Neural cell (in vitro differentiated cells): Measurements from ENCODE around the gene TGFBR3L. TPM values are rescaled to one million over a fixed set of nuclear protein-coding genes. Genes with fewer than 3 reads are reported as not detected.

Experiments
- H2AFZ ChIP-seq: fragments of 200-600, 300-800 bp; sonication (generic), shearing (Covaris generic); 2 replicates; pipeline ENCODE4 v1.6.0; 2014; ENCODE audit warnings: low read depth, mild to moderate bottlenecking, antibody characterized with exemption, low read length, moderate library complexity
- H3F3A ChIP-seq: fragments of 200-600 bp; shearing (Covaris generic); 2 replicates; pipeline ENCODE4 v1.6.1; 2016; ENCODE audit warnings: mild to moderate bottlenecking, moderate library complexity, mixed read lengths, antibody characterized with exemption, low read length; ENCODE audit not compliant: insufficient read depth, poor library complexity, severe bottlenecking
- H3K27ac ChIP-seq: fragments of 200-600, 300-800 bp; sonication (generic), shearing (Covaris generic); 2 replicates; pipeline ENCODE4 v1.5.1; 2014; ENCODE audit warnings: mild to moderate bottlenecking, low read length, moderate library complexity
- H3K27me3 ChIP-seq: fragments of 300-800, 200-600 bp; sonication (generic), shearing (Covaris generic); 2 replicates; pipeline ENCODE4 v1.6.0; 2014; ENCODE audit warnings: mild to moderate bottlenecking, low read depth, low read length, moderate library complexity; ENCODE audit not compliant: insufficient read depth
- H3K36me3 ChIP-seq: fragments of 300-800, 200-600 bp; sonication (generic), shearing (Covaris generic); 2 replicates; pipeline ENCODE4 v1.5.1; 2014; ENCODE audit warnings: mild to moderate bottlenecking, antibody characterized with exemption, low read length, moderate library complexity; ENCODE audit not compliant: insufficient read depth
- H3K4me2 ChIP-seq: fragments of 300-800, 200-600 bp; sonication (generic), shearing (Covaris generic); 2 replicates; pipeline ENCODE4 v1.6.0; 2014; ENCODE audit warnings: mild to moderate bottlenecking, low read length
- H3K4me3 ChIP-seq: fragments of 300-800, 200-600 bp; sonication (generic), shearing (Covaris generic); 2 replicates; pipeline ENCODE4 v1.5.1; 2014; ENCODE audit warnings: mild to moderate bottlenecking, low read length, moderate library complexity
- H3K79me2 ChIP-seq: fragments of 200-600 bp; shearing (Covaris generic); replicated peaks from 2 replicates; pipeline ENCODE4 v1.6.0; 2014; ENCODE audit warnings: mild to moderate bottlenecking, low read length, moderate library complexity; ENCODE audit not compliant: insufficient read depth
- H3K9ac ChIP-seq: fragments of 300-800, 200-600 bp; sonication (generic), shearing (Covaris generic); 2 replicates; pipeline ENCODE4 v1.6.1; 2016; ENCODE audit warnings: mild to moderate bottlenecking, low read length, mixed read lengths
- H3K9me2 ChIP-seq: fragments of 200-600 bp; shearing (Covaris generic); 2 replicates; pipeline ENCODE4 v1.6.1; 2016; ENCODE audit warnings: mild to moderate bottlenecking, low read length, mixed read lengths; ENCODE audit not compliant: insufficient read depth
- H3K9me3 ChIP-seq: fragments of 200-600, 300-800 bp; sonication (generic), shearing (Covaris generic); 2 replicates; pipeline ENCODE4 v1.6.1; 2016; ENCODE audit warnings: mild to moderate bottlenecking, mixed run types, low read length, moderate library complexity, mixed read lengths
- H4K20me1 ChIP-seq: fragments of 200-600 bp; shearing (Covaris generic); 2 replicates; pipeline ENCODE4 v1.6.1; 2016; ENCODE audit warnings: mild to moderate bottlenecking, mixed run types; ENCODE audit not compliant: insufficient read depth
- EP300 ChIP-seq: fragments of 450-650 bp; conservative IDR thresholded peaks from 2 replicates; pipeline ENCODE4 v1.6.1; 2014; ENCODE audit warnings: antibody characterized with exemption, mild to moderate bottlenecking, moderate library complexity; ENCODE audit not compliant: poor library complexity, severe bottlenecking
- EZH2 ChIP-seq: fragments of 200-600, 300-800 bp; shearing (Covaris generic), sonication (generic); IDR thresholded peaks from 2 replicates; pipeline ENCODE4 v1.6.1; 2014; ENCODE audit warnings: antibody characterized with exemption, low read length, borderline replicate concordance, mild to moderate bottlenecking; ENCODE audit not compliant: insufficient read depth, poor library complexity, severe bottlenecking
- MXI1 ChIP-seq: fragments of 450-650 bp; conservative IDR thresholded peaks from 2 replicates; pipeline ENCODE4 v1.6.1; 2014; ENCODE audit warnings: antibody characterized with exemption, mild to moderate bottlenecking; ENCODE audit not compliant: poor library complexity, severe bottlenecking
- POLR2AphosphoS5 ChIP-seq: IDR thresholded peaks from 2 replicates; pipeline ENCODE4 v1.6.1; 2012
- RAD21 ChIP-seq: fragments of 450-650 bp; conservative IDR thresholded peaks from 2 replicates; pipeline ENCODE4 v1.6.1; 2014; ENCODE audit warnings: antibody characterized with exemption, mild to moderate bottlenecking, moderate library complexity
- SMC3 ChIP-seq: fragments of 450-650 bp; conservative IDR thresholded peaks from 2 replicates; pipeline ENCODE4 v1.6.1; 2014; ENCODE audit warnings: antibody characterized with exemption, mild to moderate bottlenecking, moderate library complexity; ENCODE audit not compliant: poor library complexity
- TAF1 ChIP-seq: IDR thresholded peaks from 2 replicates; pipeline ENCODE4 v1.6.1; 2012; ENCODE audit warnings: low read depth
- polyA plus RNA-seq: library from polyadenylated mRNA; depleted of rRNA; stranded (reverse); fragments of >200 nt; gene quantifications from 2 replicates; pipeline ENCODE4 v1.2.3, GENCODE V29; 2014
- TF ChIP-seq, protein P1 (sequence below): IDR thresholded peaks from 2 replicates; pipeline ENCODE4 v1.6.1; 2012; ENCODE audit warnings: borderline replicate concordance
- TF ChIP-seq, protein P2 (sequence below): fragments of 450-650 bp; IDR thresholded peaks from 2 replicates; pipeline ENCODE4 v1.5.1; 2014; ENCODE audit warnings: antibody characterized with exemption, mild to moderate bottlenecking, moderate library complexity; ENCODE audit not compliant: poor library complexity, severe bottlenecking

Gene TGFBR3L
- polyA plus RNA-seq, 1 donor from 2014 or later: not detected

DNA sequence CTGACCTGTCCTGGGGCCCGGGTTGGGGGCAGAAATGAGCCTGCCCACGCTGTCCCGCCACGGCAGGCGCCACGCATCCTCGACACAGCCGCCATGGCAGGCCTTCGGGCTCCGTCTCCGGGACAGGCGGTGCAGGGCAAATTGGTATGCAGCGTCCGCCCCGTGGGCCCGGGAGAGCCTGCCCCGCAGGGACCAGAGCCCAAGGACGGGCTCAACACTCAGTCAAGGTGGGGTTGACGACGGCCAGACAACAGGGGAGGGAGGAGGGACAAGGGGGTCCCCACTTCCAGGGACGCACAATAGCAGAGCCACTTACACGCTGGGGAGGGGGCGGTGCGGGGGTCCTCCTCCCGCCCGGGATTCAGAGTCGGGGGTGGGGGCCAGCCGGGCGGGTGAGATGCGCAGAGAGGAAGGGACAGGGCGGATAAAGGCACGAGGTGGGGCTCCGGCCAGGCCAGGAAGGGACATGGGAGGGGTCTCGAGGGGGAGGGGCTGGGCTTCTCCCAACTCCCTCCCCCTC, 10.1 kb downstream of the TGFBR3L start (continued):
- TF ChIP-seq, protein P1, sequence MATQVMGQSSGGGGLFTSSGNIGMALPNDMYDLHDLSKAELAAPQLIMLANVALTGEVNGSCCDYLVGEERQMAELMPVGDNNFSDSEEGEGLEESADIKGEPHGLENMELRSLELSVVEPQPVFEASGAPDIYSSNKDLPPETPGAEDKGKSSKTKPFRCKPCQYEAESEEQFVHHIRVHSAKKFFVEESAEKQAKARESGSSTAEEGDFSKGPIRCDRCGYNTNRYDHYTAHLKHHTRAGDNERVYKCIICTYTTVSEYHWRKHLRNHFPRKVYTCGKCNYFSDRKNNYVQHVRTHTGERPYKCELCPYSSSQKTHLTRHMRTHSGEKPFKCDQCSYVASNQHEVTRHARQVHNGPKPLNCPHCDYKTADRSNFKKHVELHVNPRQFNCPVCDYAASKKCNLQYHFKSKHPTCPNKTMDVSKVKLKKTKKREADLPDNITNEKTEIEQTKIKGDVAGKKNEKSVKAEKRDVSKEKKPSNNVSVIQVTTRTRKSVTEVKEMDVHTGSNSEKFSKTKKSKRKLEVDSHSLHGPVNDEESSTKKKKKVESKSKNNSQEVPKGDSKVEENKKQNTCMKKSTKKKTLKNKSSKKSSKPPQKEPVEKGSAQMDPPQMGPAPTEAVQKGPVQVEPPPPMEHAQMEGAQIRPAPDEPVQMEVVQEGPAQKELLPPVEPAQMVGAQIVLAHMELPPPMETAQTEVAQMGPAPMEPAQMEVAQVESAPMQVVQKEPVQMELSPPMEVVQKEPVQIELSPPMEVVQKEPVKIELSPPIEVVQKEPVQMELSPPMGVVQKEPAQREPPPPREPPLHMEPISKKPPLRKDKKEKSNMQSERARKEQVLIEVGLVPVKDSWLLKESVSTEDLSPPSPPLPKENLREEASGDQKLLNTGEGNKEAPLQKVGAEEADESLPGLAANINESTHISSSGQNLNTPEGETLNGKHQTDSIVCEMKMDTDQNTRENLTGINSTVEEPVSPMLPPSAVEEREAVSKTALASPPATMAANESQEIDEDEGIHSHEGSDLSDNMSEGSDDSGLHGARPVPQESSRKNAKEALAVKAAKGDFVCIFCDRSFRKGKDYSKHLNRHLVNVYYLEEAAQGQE: no peak

DNA sequence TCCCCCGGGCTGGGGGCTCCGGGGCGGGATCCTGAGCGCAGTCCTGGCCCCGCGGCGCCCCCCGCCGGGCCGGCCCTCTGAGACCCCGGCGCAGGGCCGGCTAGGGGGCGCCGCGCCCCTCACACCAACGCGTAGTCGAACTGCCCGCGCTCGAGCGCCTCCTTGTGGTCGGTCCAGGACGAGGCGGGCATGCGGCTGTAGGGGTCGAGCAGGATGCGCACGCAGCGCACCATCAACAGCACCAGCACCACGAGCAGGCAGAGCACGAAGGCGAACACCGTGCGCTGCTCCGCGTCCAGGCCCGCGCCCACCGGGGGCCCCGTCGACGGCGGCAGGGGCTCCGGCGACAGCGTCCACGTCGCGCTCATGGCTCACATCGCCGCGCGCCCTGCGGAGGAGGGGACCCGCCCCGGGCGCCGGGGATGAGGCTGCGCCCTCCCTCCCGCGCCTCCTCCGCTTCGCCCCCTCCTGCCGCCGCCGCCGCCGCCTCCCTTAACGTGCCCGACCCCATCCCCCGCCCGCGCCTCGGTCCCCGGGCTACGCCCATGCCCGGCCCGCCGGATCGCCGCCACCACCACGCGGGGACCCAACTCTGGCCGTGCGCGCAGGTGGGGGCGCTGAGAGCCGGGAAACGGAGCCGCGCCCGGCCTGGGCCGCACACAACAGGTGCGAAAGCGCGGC, 10.7 kb downstream of the TGFBR3L start:
- Histone ChIP-seq H3K27ac (peak overlapping the region; percentile 65), H3K36me3 (no peaks in the 10 kb centered on the region), H3K9me2 (no peaks in the 10 kb centered on the region), H3F3A (no peaks in the 10 kb centered on the region), H3K9ac (peak overlapping the region; percentile 89), H2AFZ (no peak overlapping the region), H3K27me3 (no peaks in the 10 kb centered on the region), H3K9me3 (no peaks in the 10 kb centered on the region), H3K4me2 (no peak overlapping the region), H3K4me3 (peak overlapping the region; percentile 70), H4K20me1 (peaks cover 10% of the 10 kb centered on the region), H3K79me2 (peaks cover 14% of the 10 kb centered on the region)
- TF ChIP-seq, protein P2, sequence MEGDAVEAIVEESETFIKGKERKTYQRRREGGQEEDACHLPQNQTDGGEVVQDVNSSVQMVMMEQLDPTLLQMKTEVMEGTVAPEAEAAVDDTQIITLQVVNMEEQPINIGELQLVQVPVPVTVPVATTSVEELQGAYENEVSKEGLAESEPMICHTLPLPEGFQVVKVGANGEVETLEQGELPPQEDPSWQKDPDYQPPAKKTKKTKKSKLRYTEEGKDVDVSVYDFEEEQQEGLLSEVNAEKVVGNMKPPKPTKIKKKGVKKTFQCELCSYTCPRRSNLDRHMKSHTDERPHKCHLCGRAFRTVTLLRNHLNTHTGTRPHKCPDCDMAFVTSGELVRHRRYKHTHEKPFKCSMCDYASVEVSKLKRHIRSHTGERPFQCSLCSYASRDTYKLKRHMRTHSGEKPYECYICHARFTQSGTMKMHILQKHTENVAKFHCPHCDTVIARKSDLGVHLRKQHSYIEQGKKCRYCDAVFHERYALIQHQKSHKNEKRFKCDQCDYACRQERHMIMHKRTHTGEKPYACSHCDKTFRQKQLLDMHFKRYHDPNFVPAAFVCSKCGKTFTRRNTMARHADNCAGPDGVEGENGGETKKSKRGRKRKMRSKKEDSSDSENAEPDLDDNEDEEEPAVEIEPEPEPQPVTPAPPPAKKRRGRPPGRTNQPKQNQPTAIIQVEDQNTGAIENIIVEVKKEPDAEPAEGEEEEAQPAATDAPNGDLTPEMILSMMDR: peak; percentile 99
- TF ChIP-seq, protein P1: peak; percentile 49
- TF ChIP-seq TAF1 (peak; percentile 37), EP300 (peak; percentile 46), MXI1 (peak; percentile 90), SMC3 (peak; percentile 83), EZH2 (no peak), POLR2AphosphoS5 (peak; percentile 95), RAD21 (peak; percentile 71)
